Measurements from ENCODE around the gene TTC7B. TPM values are rescaled to one million over a fixed set of nuclear protein-coding genes. Genes with fewer than 3 reads are reported as not detected.

TTC7B gene
- total and polyA plus RNA-seq, 2 experiments from 2014 or later, result 68.1 to 75.8 TPM

- no peak for TF ChIP-seq CTCF (IDR thresholded peaks at IDR 0.05; ENCODE audit: low read depth, low read length)
- H3K27me3 ChIP-seq, result no peaks in the 10 kb centered on the region
These were observed 100.7 kb downstream of the TTC7B start for GRCh38 chr14:90715495-90715894.

GRCh38 chr14:90714811-90715210, 101.4 kb downstream of the TTC7B start:
- no peak overlapping the region for H3K4me3 ChIP-seq
- no peaks in the 10 kb centered on the region for H3K4me1 ChIP-seq (ENCODE audit: low read depth)
- no peak for TF ChIP-seq CTCF (IDR thresholded peaks at IDR 0.05; ENCODE audit: low read depth, low read length)
- H3K36me3 ChIP-seq, result no peaks in the 10 kb centered on the region
- no peaks in the 10 kb centered on the region for H3K9me3 ChIP-seq (ENCODE audit: low read depth)
- DNase-seq (ENCODE audit: low read depth in 1 of 2, low spot score in 1 of 2), result peak in 1 of 2 donors; percentile 18
- no peak overlapping the region for H3K27ac ChIP-seq
- H3K27me3 ChIP-seq, result no peaks in the 10 kb centered on the region

More at GRCh38 chr14:90715495-90715894, 100.7 kb downstream of the TTC7B start:
- no peak overlapping the region for H3K4me3 ChIP-seq
- no peaks in the 10 kb centered on the region for H3K4me1 ChIP-seq (ENCODE audit: low read depth)
- H3K27ac ChIP-seq, result no peak overlapping the region
- DNase-seq (ENCODE audit: low read depth in 1 of 2, low spot score in 1 of 2), result no peak
- no peaks in the 10 kb centered on the region for H3K9me3 ChIP-seq (ENCODE audit: low read depth)
- no peaks in the 10 kb centered on the region for H3K36me3 ChIP-seq

GRCh38 chr14:90704738-90705392, 111.4 kb downstream of the TTC7B start:
- no peak for TF ChIP-seq CTCF (IDR thresholded peaks at IDR 0.05; ENCODE audit: low read depth, low read length)
- Histone ChIP-seq H3K9me3 (ENCODE audit: low read depth) (no peaks in the 10 kb centered on the region), H3K4me1 (ENCODE audit: low read depth) (no peaks in the 10 kb centered on the region)

GRCh38 chr14:90703841-90704737, 112.1 kb downstream of the TTC7B start:
- Histone ChIP-seq H3K27ac (no peak overlapping the region), H3K9me3 (ENCODE audit: low read depth) (no peaks in the 10 kb centered on the region), H3K4me3 (no peak overlapping the region), H3K27me3 (no peaks in the 10 kb centered on the region), H3K4me1 (ENCODE audit: low read depth) (no peaks in the 10 kb centered on the region), H3K36me3 (no peaks in the 10 kb centered on the region)
- DNase-seq (ENCODE audit: low read depth in 1 of 2, low spot score in 1 of 2), result no peak
- no peak for TF ChIP-seq CTCF (IDR thresholded peaks at IDR 0.05; ENCODE audit: low read depth, low read length)

More at GRCh38 chr14:90704738-90705392, 111.4 kb downstream of the TTC7B start:
- Histone ChIP-seq H3K27me3 (no peaks in the 10 kb centered on the region), H3K27ac (no peak overlapping the region), H3K36me3 (no peaks in the 10 kb centered on the region), H3K4me3 (no peak overlapping the region)
- DNase-seq (ENCODE audit: low read depth in 1 of 2, low spot score in 1 of 2), result no peak

GRCh38 chr14:90700933-90701776, 115.1 kb downstream of the TTC7B start:
- peaks cover 7% of the 10 kb centered on the region for H3K4me1 ChIP-seq (ENCODE audit: low read depth)
- H3K4me3 ChIP-seq, result no peak overlapping the region
- no peak overlapping the region for H3K27ac ChIP-seq
- H3K27me3 ChIP-seq, result no peaks in the 10 kb centered on the region
- DNase-seq (ENCODE audit: low read depth in 1 of 2, low spot score in 1 of 2), result no peak
- H3K36me3 ChIP-seq, result no peaks in the 10 kb centered on the region
- TF ChIP-seq CTCF (IDR thresholded peaks at IDR 0.05; ENCODE audit: low read depth, low read length), result no peak
- no peaks in the 10 kb centered on the region for H3K9me3 ChIP-seq (ENCODE audit: low read depth)

Measured in cardiac muscle cell (in vitro differentiated cells and primary cell).